ENCODE data around the gene FCMR. TPM values are rescaled to one million over a fixed set of nuclear protein-coding genes. Genes with fewer than 3 reads are reported as not detected.

FCMR gene
- total RNA-seq, 1 donor from 2014 or later = 0.58 TPM

- no peak for DNase-seq (ENCODE audit: extremely low spot score, unreplicated experiment)
- H3K4me1 Mint-ChIP-seq (ENCODE audit: unreplicated experiment) = no peaks in the 10 kb centered on the region
Measured at GRCh38 chr1:206965781-206966180, 44.0 kb upstream of the FCMR start.

GRCh38 chr1:206963740-206964139 lies 42.0 kb upstream of the FCMR start:
- TF ChIP-seq CTCF (conservative IDR thresholded peaks at IDR 0.05) = no peak
- Mint-ChIP-seq H3K4me1 (ENCODE audit: unreplicated experiment) (no peaks in the 10 kb centered on the region), H3K27me3 (no peaks in the 10 kb centered on the region), H3K27ac (no peak overlapping the region), H3K4me3 (no peak overlapping the region), H3K36me3 (no peaks in the 10 kb centered on the region), H3K9me3 (no peaks in the 10 kb centered on the region)
- no peak for DNase-seq (ENCODE audit: extremely low spot score, unreplicated experiment)

More at GRCh38 chr1:206965781-206966180, 44.0 kb upstream of the FCMR start:
- TF ChIP-seq CTCF (conservative IDR thresholded peaks at IDR 0.05) = no peak
- Mint-ChIP-seq H3K9me3 (no peaks in the 10 kb centered on the region), H3K36me3 (no peaks in the 10 kb centered on the region), H3K27ac (no peak overlapping the region), H3K27me3 (peaks cover 9% of the 10 kb centered on the region), H3K4me3 (no peak overlapping the region)

GRCh38 chr1:206963119-206963712 lies 41.5 kb upstream of the FCMR start:
- H3K27me3 Mint-ChIP-seq = no peaks in the 10 kb centered on the region
- no peaks in the 10 kb centered on the region for H3K4me1 Mint-ChIP-seq (ENCODE audit: unreplicated experiment)
- no peaks in the 10 kb centered on the region for H3K36me3 Mint-ChIP-seq
- H3K4me3 Mint-ChIP-seq = no peak overlapping the region
- no peak overlapping the region for H3K27ac Mint-ChIP-seq
- DNase-seq (ENCODE audit: extremely low spot score, unreplicated experiment) = no peak
- no peaks in the 10 kb centered on the region for H3K9me3 Mint-ChIP-seq
- no peak for TF ChIP-seq CTCF (conservative IDR thresholded peaks at IDR 0.05)

GRCh38 chr1:206962272-206962671 lies 40.5 kb upstream of the FCMR start:
- H3K4me1 Mint-ChIP-seq (ENCODE audit: unreplicated experiment) = peaks cover 3% of the 10 kb centered on the region
- TF ChIP-seq CTCF (conservative IDR thresholded peaks at IDR 0.05) = no peak
- no peaks in the 10 kb centered on the region for H3K9me3 Mint-ChIP-seq
- no peaks in the 10 kb centered on the region for H3K36me3 Mint-ChIP-seq
- no peak overlapping the region for H3K4me3 Mint-ChIP-seq
- DNase-seq (ENCODE audit: extremely low spot score, unreplicated experiment) = no peak
- H3K27ac Mint-ChIP-seq = peak overlapping the region; percentile 43
- H3K27me3 Mint-ChIP-seq = no peaks in the 10 kb centered on the region

- H3K4me3 Mint-ChIP-seq = no peak overlapping the region
- H3K27ac Mint-ChIP-seq = peak overlapping the region; percentile 43
- peaks cover 7% of the 10 kb centered on the region for H3K4me1 Mint-ChIP-seq (ENCODE audit: unreplicated experiment)
- no peak for TF ChIP-seq CTCF (conservative IDR thresholded peaks at IDR 0.05)
- H3K36me3 Mint-ChIP-seq = no peaks in the 10 kb centered on the region
- H3K9me3 Mint-ChIP-seq = no peaks in the 10 kb centered on the region
- DNase-seq (ENCODE audit: extremely low spot score, unreplicated experiment) = no peak
- H3K27me3 Mint-ChIP-seq = no peaks in the 10 kb centered on the region
Measured at GRCh38 chr1:206961668-206962067, 39.9 kb upstream of the FCMR start.
